HG02678 (cell line): ENCODE measurements around the gene ARL6IP4.

ENCODE experiments used
- ATAC-seq: cut with Tn5 transposase; IDR thresholded peaks from one replicate; pipeline ENCODE4 v1.9.1; 2021; ENCODE audit warnings: mild to moderate bottlenecking, moderate library complexity; ENCODE audit not compliant: unreplicated experiment

ARL6IP4 gene

GRCh38 chr12:122989874-122990419, 9.5 kb downstream of the ARL6IP4 start:
- ATAC-seq: no peak

DNA sequence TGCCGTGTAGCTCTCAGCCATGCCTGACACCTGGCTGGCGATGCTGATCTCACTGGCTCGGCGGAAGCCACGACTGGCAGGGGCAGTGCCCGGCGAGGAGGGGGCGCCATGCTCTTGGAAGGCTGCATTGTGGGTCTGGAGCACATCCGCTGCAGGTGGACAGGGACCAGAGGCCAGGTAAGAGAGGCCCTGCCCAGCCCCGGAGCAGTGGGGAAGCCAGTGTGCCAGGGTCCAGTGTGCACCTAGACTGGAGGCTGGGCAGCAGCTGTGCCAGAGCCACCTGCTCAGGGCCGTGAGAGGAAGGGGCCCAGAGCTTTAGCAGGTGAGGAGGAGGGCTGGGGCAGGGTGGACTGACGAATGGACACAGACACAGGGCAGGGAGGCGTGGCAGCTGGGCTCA, 10.1 kb downstream of the ARL6IP4 start:
- ATAC-seq: no peak

GRCh38 chr12:122990961-122991622, 10.6 kb downstream of the ARL6IP4 start:
- ATAC-seq: no peak

DNA sequence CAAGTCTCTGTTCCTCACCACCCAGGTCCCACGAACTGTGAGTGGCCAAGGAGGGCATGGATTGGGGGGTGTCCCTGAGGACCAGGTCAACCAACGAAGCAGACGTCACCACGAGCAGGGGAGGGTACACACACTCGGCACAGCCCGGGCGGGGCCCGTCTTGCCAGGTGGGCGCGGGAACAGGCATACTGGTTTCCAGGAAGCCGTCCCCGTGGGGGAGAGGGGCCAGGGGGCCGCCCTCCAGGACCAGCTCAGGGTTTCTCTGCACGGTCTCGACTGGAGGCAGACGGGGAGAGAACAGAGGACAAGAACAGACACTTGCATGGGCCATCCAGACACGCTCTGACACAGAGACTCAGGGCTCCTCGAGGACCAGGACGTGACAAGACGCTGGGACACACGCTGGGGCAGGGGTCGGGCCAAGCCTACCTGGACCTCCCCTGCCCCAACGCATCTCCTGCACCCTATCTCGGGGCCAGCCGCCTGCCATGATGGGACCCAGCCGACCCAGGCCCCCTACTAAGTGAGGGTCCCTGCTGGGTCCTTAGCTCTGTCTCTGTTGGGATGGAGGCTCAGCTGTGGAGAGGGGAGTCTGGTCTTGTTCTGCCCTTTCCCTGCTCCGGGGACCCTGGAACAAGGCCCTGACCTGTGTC, 11.3 kb downstream of the ARL6IP4 start:
- ATAC-seq: no peak

GRCh38 chr12:122992386-122992785, 11.9 kb downstream of the ARL6IP4 start:
- ATAC-seq: no peak

DNA sequence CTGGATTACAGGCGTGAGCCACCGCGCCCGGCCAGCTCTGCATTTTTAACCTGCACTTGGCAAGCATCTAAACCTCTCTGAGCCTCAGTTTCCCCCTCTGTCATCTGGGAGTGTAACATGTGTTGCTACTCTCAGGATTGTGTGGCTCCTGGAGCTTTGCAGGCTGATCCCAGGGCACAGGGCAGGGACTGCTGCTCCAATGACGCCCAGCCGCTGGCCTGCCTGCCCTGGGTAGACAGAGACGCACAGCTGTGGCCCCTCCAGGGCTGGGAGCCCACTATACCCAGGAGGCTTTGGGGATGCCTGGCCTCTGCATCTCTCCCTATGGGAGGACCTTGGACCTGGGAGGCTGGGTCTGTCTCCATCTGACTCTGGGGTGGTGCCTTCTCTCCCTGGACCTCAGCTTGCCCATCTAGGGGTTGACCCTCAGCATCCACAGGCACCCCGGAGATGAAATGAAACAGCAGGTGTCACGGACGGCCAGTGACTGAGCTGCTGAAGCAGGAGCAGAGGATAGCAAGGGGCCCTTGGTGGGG, 13.7 kb downstream of the ARL6IP4 start:
- ATAC-seq: no peak

DNA sequence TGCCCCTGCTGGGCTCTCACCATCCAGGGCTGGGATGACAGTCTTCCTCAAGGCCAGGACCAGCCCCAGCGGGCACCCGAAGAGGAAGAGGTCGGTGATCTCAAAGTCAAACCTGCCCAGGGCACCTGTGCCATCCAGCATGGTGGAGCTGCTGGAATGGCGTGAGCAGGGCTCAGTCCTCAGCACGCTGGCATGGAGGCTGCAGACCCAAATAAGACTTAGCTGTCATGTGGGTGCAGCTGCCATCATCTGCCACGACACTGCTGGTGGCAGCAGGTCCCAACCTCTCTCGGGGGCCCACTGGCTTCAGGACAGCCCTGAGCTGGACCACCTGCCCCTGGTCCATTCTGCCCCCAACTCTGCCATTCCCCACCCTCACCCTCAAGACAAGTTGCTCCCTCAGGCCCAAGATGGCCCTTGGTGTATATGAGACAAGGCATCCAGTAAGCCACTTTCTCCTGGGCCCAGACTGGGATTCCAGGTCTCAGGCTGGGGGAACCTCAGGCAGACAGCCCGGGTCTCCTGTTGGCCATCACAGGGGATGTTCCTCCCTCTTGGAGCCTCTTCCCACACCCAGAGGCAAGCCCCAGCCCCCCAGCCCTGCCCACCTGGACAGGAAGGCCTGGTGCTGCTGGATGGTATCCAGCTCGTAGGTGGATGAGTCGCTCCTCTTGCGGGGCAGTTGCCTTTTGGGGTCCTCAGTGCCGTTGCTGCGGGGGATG, 14.5 kb downstream of the ARL6IP4 start:
- ATAC-seq: no peak

- no peak for ATAC-seq
Measured at GRCh38 chr12:122995503-122996187, 15.2 kb downstream of the ARL6IP4 start.

GRCh38 chr12:122996188-122996601, 15.7 kb downstream of the ARL6IP4 start:
- ATAC-seq: no peak

- no peak for ATAC-seq
Measured at GRCh38 chr12:122996621-122997342, 16.3 kb downstream of the ARL6IP4 start.

GRCh38 chr12:122997343-122998250, 17.1 kb downstream of the ARL6IP4 start:
- no peak for ATAC-seq

GRCh38 chr12:122998316-122998715, 17.8 kb downstream of the ARL6IP4 start:
- ATAC-seq: no peak

GRCh38 chr12:122999196-122999946, 18.9 kb downstream of the ARL6IP4 start:
- no peak for ATAC-seq

DNA sequence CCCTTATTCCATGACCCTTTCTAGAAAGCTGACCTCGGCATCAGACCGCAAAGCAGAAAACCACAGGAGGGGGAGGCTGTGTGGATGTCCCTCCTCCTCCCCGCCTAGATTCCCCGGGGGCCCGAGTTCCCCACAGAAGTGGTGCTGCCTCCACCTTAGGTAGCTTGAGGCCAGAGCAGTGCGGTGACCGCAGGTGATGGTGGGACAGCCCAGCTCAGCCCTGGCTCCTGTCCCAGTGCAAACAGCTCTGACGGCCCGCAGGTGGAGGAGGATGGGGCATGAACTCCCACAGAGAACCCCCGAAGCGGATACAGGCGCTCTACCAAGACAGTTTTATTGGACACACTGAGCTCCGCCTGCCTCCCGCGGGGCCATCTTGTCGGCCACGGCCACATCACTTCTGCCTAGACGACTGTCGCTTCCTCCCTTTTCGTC, 19.5 kb downstream of the ARL6IP4 start:
- ATAC-seq: no peak

- ATAC-seq: no peak
Measured at GRCh38 chr12:123000578-123000977, 20.1 kb downstream of the ARL6IP4 start.

DNA sequence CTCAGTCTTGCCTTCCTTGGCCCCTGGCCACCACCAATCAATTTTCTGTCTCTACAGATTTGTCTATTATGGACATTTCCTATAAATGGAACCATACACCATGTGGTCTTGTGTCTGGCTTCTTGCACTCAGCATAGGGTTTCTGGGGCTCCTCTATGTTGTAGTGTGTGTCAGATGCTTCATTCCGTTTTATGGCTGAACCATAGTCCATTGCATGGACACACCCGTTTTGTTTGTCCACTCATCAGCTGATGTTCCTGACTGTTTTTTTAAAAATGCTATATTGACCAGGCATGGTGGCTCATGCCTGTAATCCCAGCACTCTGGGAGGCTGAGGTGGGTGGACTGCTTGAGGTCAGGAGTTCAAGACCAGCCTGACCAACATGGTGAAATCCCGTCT, 21.0 kb downstream of the ARL6IP4 start:
- ATAC-seq: no peak

DNA sequence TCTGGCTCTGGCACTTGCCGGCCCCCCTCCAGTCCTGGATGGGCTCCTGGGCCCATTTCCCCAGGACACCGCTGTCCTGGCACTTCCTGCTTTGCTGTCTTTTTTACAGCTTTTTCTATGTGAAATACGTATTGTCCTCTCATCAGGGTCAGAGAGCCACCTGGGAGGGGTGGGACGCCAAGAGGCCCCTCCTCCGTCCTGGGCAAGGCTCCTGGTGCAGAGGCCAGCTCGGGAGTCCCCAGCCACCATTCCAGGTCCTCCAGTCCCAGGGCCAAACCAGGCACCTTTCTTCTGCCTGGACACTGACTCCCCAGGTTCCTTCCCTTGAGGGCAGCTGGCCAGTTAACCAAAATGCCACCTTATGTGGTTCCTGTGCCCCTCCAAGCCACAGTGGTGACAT, 22.8 kb downstream of the ARL6IP4 start:
- ATAC-seq: no peak

DNA sequence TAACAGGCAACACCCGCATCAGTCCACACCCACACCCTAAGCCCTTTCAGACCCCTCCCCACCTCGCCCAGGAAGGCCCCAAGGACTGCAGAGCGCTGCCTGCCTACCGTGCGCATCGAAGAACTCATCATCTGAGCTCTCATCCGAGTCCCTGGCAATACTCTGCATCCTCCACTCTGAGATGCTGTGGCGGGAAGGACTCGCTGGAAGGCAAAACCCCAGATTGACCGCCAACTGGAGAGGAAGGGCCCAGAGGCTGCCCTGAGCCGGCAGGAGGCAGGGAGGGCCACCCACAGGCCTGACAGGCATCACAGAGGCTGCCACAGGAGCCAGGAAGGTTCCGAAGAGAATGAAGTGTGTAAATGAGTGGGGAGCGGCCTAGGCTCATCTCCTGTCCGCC, 23.8 kb downstream of the ARL6IP4 start:
- ATAC-seq: no peak
